ENCODE measurements around the gene SCAF4.

The SCAF4 gene

DNA sequence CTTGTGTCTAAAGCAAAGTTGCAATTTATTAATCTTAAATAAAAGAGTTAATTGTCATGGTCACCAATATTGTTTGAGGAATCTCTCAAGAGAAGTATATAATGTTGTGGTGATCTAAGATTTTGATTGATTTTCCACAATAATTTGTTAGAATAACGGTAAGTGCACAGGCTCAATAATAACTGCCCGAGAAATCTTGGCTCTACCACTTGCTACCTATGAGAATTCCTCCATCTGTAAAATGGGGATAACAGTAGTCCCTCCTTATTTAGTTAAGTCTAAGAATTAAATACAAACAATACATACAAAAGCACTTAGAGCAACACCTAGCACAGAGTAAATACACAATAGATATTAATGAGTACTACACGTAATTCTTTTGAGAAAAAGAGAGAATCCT, 18.8 kb downstream of the SCAF4 start:
- H3K27ac ChIP-seq (ENCODE audit: low read depth, low read length, severe bottlenecking) = no peak overlapping the region
- H3K9me3 ChIP-seq (ENCODE audit: control insufficient read depth, low read length) = no peaks in the 10 kb centered on the region
- H3K4me1 ChIP-seq (ENCODE audit: control insufficient read depth, insufficient read depth, low read length, poor library complexity, severe bottlenecking) = peaks cover 26% of the 10 kb centered on the region
- WGBS, 2 experiments (ENCODE audit: insufficient coverage in 2 of 2) = 100% methylated on average over 1 of the region's 3 CpGs; no CpG with 5 or more reads in 1 of the 2 experiments
- H3K36me3 ChIP-seq (ENCODE audit: control insufficient read depth, insufficient read depth, low read length) = no peaks in the 10 kb centered on the region
- no peak overlapping the region for H3K4me3 ChIP-seq (ENCODE audit: extremely low read depth, insufficient read depth, low read length, poor library complexity, severe bottlenecking)

DNA sequence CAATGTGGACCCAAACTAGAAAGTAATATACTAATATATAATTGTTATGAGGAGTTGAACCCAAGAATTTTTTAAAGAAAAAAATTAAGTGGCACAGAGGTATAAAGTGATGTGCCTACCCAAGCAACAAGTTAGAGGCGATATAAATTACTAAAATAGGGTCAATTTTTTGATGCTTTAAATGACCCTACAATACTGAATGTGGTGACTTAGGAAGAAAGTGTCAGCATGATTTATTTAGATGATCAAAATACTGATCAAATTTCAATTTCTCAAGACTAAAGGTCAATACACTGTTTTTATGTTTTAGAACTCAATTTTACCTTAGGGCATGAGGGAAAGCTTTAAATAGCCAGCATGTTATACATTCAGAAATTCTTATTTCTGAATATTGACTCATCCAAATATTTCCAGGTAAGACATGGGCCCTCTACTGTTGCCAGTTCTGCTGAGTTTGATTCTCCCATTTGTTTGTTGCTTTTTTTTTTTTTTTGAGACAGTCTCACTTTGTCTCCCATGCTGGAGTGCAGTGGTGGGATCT, 20.1 kb downstream of the SCAF4 start:
- Histone ChIP-seq H3K4me1 (ENCODE audit: control insufficient read depth, insufficient read depth, low read length, poor library complexity, severe bottlenecking) (peaks cover 26% of the 10 kb centered on the region), H3K36me3 (ENCODE audit: control insufficient read depth, insufficient read depth, low read length) (no peaks in the 10 kb centered on the region), H3K9me3 (ENCODE audit: control insufficient read depth, low read length) (no peaks in the 10 kb centered on the region), H3K4me3 (ENCODE audit: extremely low read depth, insufficient read depth, low read length, poor library complexity, severe bottlenecking) (no peak overlapping the region), H3K27ac (ENCODE audit: low read depth, low read length, severe bottlenecking) (no peak overlapping the region)
- WGBS, 2 experiments (ENCODE audit: insufficient coverage in 2 of 2) = no CpG with 5 or more reads among the region's 1 CpG

GRCh38 chr21:31711326-31711725, 20.6 kb downstream of the SCAF4 start:
- Histone ChIP-seq H3K27ac (ENCODE audit: low read depth, low read length, severe bottlenecking) (no peak overlapping the region), H3K9me3 (ENCODE audit: control insufficient read depth, low read length) (no peaks in the 10 kb centered on the region), H3K4me3 (ENCODE audit: extremely low read depth, insufficient read depth, low read length, poor library complexity, severe bottlenecking) (no peak overlapping the region), H3K4me1 (ENCODE audit: control insufficient read depth, insufficient read depth, low read length, poor library complexity, severe bottlenecking) (peaks cover 26% of the 10 kb centered on the region), H3K36me3 (ENCODE audit: control insufficient read depth, insufficient read depth, low read length) (peaks cover 3% of the 10 kb centered on the region)
- WGBS, 2 experiments (ENCODE audit: insufficient coverage in 2 of 2) = no CpG with 5 or more reads among the region's 1 CpG

- peaks cover 26% of the 10 kb centered on the region for H3K4me1 ChIP-seq (ENCODE audit: control insufficient read depth, insufficient read depth, low read length, poor library complexity, severe bottlenecking)
- H3K27ac ChIP-seq (ENCODE audit: low read depth, low read length, severe bottlenecking) = no peak overlapping the region
- H3K4me3 ChIP-seq (ENCODE audit: extremely low read depth, insufficient read depth, low read length, poor library complexity, severe bottlenecking) = no peak overlapping the region
- H3K36me3 ChIP-seq (ENCODE audit: control insufficient read depth, insufficient read depth, low read length) = peaks cover 4% of the 10 kb centered on the region
- 80% methylated on average over 1 of the region's 1 CpG; no CpG with 5 or more reads in 1 of the 2 experiments for WGBS, 2 experiments (ENCODE audit: insufficient coverage in 2 of 2)
- no peaks in the 10 kb centered on the region for H3K9me3 ChIP-seq (ENCODE audit: control insufficient read depth, low read length)
These were observed 21.3 kb downstream of the SCAF4 start for GRCh38 chr21:31710586-31710985.

DNA sequence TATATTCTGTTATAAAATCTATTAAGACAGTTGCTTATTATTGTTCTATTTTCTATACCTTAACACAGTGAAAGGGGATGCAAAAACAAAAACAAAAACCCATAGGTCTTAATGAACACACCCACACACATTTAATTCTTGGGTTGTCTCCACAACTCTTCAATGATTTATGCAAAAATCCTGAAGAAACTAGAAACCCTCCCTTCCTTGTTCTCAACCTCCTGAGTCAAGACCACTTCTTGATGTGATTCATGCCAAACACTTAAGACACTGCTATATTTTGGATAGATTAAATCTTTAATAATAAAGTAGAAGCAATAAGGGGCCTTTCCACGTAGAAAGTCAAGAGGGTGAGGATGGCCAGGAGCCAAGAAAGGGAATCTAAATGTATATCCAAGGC, 23.4 kb downstream of the SCAF4 start:
- Histone ChIP-seq H3K36me3 (ENCODE audit: control insufficient read depth, insufficient read depth, low read length) (peaks cover 16% of the 10 kb centered on the region), H3K27ac (ENCODE audit: low read depth, low read length, severe bottlenecking) (no peak overlapping the region), H3K9me3 (ENCODE audit: control insufficient read depth, low read length) (no peaks in the 10 kb centered on the region), H3K4me1 (ENCODE audit: control insufficient read depth, insufficient read depth, low read length, poor library complexity, severe bottlenecking) (peaks cover 9% of the 10 kb centered on the region), H3K4me3 (ENCODE audit: extremely low read depth, insufficient read depth, low read length, poor library complexity, severe bottlenecking) (no peak overlapping the region)
- 100% methylated on average over 1 of the region's 1 CpG for WGBS, 2 experiments (ENCODE audit: insufficient coverage in 2 of 2)

- Histone ChIP-seq H3K27ac (ENCODE audit: low read depth, low read length, severe bottlenecking) (no peak overlapping the region), H3K4me3 (ENCODE audit: extremely low read depth, insufficient read depth, low read length, poor library complexity, severe bottlenecking) (no peak overlapping the region), H3K4me1 (ENCODE audit: control insufficient read depth, insufficient read depth, low read length, poor library complexity, severe bottlenecking) (peaks cover 9% of the 10 kb centered on the region), H3K36me3 (ENCODE audit: control insufficient read depth, insufficient read depth, low read length) (peaks cover 21% of the 10 kb centered on the region), H3K9me3 (ENCODE audit: control insufficient read depth, low read length) (no peaks in the 10 kb centered on the region)
These were observed 24.4 kb downstream of the SCAF4 start for GRCh38 chr21:31707499-31707898.

DNA sequence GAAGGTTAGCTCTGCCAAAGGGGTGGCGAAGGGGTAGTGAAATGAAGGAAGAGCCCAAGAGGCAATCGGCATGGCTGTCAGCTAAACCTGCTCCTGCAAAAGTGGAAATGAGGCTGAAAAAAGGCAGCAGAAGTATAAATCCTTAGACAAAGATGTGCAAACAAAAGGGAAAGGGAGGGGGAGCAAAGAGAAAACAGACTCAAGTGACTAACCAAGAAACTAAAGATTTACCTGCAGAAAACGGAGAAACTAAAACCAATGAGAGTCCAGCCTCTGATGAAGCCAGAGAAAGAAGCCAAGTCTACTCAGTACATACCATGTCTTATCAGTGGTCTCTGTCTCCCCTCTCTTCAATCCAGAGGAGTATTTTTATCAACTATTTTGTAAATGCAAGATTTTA, 25.4 kb downstream of the SCAF4 start:
- Histone ChIP-seq H3K4me3 (ENCODE audit: extremely low read depth, insufficient read depth, low read length, poor library complexity, severe bottlenecking) (no peak overlapping the region), H3K36me3 (ENCODE audit: control insufficient read depth, insufficient read depth, low read length) (peaks cover 30% of the 10 kb centered on the region), H3K4me1 (ENCODE audit: control insufficient read depth, insufficient read depth, low read length, poor library complexity, severe bottlenecking) (peaks cover 9% of the 10 kb centered on the region), H3K9me3 (ENCODE audit: control insufficient read depth, low read length) (no peaks in the 10 kb centered on the region), H3K27ac (ENCODE audit: low read depth, low read length, severe bottlenecking) (no peak overlapping the region)
- WGBS, 2 experiments (ENCODE audit: insufficient coverage in 2 of 2) = 89 to 90% methylated on average over 2 to 3 of the region's 3 CpGs

GRCh38 chr21:31700040-31700439, 31.9 kb downstream of the SCAF4 start:
- no peaks in the 10 kb centered on the region for H3K4me1 ChIP-seq (ENCODE audit: control insufficient read depth, insufficient read depth, low read length, poor library complexity, severe bottlenecking)
- no peak overlapping the region for H3K27ac ChIP-seq (ENCODE audit: low read depth, low read length, severe bottlenecking)
- H3K9me3 ChIP-seq (ENCODE audit: control insufficient read depth, low read length) = no peaks in the 10 kb centered on the region
- no peak overlapping the region for H3K4me3 ChIP-seq (ENCODE audit: extremely low read depth, insufficient read depth, low read length, poor library complexity, severe bottlenecking)
- 88 to 100% methylated on average over 3 of the region's 3 CpGs for WGBS, 2 experiments (ENCODE audit: insufficient coverage in 2 of 2)
- peaks cover 78% of the 10 kb centered on the region for H3K36me3 ChIP-seq (ENCODE audit: control insufficient read depth, insufficient read depth, low read length)

DNA sequence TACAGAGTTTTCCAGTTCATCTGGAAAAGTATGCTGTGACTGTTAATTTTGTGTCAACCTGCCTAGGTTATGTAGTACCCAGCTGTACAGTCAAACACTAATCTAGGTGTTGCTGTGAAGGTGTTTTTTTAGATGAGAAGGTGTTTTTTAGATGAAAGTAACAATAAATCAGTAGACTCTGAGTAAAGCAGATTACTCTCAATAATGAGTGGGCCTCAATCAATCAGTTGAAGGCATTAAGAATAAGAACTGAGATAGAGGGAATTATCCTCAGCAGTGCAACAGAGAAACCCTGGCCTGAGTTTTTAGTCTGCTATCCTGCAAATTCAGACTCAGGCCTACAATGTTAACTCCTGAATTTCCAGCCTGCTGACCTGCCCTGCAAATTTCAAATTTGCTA, 33.5 kb downstream of the SCAF4 start:
- peaks cover 71% of the 10 kb centered on the region for H3K36me3 ChIP-seq (ENCODE audit: control insufficient read depth, insufficient read depth, low read length)
- H3K27ac ChIP-seq (ENCODE audit: low read depth, low read length, severe bottlenecking) = no peak overlapping the region
- H3K4me3 ChIP-seq (ENCODE audit: extremely low read depth, insufficient read depth, low read length, poor library complexity, severe bottlenecking) = no peak overlapping the region
- no peaks in the 10 kb centered on the region for H3K9me3 ChIP-seq (ENCODE audit: control insufficient read depth, low read length)
- H3K4me1 ChIP-seq (ENCODE audit: control insufficient read depth, insufficient read depth, low read length, poor library complexity, severe bottlenecking) = no peaks in the 10 kb centered on the region

GRCh38 chr21:31696424-31696823, 35.5 kb downstream of the SCAF4 start:
- 77 to 100% methylated on average over 1 to 4 of the region's 6 CpGs for WGBS, 2 experiments (ENCODE audit: insufficient coverage in 2 of 2)
- Histone ChIP-seq H3K4me3 (ENCODE audit: extremely low read depth, insufficient read depth, low read length, poor library complexity, severe bottlenecking) (no peak overlapping the region), H3K27ac (ENCODE audit: low read depth, low read length, severe bottlenecking) (no peak overlapping the region), H3K9me3 (ENCODE audit: control insufficient read depth, low read length) (no peaks in the 10 kb centered on the region), H3K4me1 (ENCODE audit: control insufficient read depth, insufficient read depth, low read length, poor library complexity, severe bottlenecking) (no peaks in the 10 kb centered on the region), H3K36me3 (ENCODE audit: control insufficient read depth, insufficient read depth, low read length) (peaks cover 74% of the 10 kb centered on the region)

DNA sequence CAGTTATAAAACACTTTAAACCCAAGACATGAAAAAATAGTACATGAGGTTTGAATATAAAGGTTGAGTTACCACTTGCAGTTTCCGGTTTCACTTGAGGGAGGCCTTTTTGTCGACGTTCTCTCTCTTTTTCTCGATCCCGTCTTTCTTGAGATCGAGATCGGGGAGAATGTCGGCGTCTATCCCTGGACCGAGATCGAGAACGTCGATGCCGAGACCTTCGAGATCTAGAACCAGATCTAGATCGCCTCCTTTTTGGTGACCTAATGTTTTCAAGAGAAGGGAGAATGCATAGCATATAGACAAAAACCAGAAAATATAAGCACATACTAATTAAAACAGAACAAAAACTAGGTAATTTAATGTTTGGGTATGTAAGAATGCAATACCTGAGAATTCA, 38.7 kb downstream of the SCAF4 start:
- Histone ChIP-seq H3K4me1 (ENCODE audit: control insufficient read depth, insufficient read depth, low read length, poor library complexity, severe bottlenecking) (no peaks in the 10 kb centered on the region), H3K4me3 (ENCODE audit: extremely low read depth, insufficient read depth, low read length, poor library complexity, severe bottlenecking) (no peak overlapping the region), H3K9me3 (ENCODE audit: control insufficient read depth, low read length) (no peaks in the 10 kb centered on the region), H3K27ac (ENCODE audit: low read depth, low read length, severe bottlenecking) (no peak overlapping the region), H3K36me3 (ENCODE audit: control insufficient read depth, insufficient read depth, low read length) (peaks cover 73% of the 10 kb centered on the region)
- 93 to 95% methylated on average over 5 to 11 of the region's 16 CpGs for whole genome bisulfite sequencing, 2 experiments (ENCODE audit: insufficient coverage in 2 of 2)
